Stimulated activated CD8-positive, alpha-beta memory T cell treated with anti-CD3 and anti-CD28 coated beads, Interleukin-15, amount 100 ng/mL, for 1 hour (primary cell): ENCODE data around the gene FYN.

Source experiments
- DNase-seq: peaks from one replicate; pipeline ENCODE4 v3.0.0-alpha.2; 2020; ENCODE audit warnings: low read depth

Gene FYN

DNA sequence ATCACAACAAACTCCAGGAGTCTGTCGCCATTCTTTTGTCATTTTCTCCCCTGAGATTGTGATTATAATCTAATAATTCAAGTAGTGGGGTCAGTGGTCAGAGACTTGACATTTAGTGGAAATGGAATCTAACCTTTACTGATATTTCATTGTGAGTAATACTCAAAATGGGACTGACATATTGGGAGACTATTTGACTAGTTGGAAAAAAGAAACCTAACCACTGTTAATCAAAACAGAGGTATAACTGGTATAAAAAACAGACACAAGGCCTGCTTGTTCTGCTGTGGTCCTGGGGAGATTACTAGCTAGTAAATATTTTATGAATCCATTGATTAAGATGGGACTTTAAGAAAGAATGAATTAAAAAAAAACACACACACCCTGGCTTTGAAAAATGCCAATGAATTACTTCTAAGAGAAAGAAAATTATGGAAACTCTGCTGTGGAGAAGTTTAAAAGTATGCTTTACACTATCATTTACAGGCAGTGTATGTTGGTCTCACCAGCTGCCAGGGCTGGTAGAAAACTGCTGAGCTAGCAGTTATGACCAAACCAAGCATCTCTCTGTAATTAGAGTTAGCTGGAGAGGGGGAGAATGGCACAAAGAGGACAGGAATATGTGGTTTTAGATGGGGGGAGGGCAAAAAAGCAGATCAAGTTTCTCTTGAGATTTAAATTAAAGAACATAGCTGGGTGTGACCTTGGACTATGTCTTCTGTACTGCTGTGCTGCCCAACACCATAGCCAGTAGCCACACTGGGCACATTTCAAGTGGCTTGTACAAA lies 103.7 kb downstream of the FYN start:
- DNase-seq = no peak

DNA sequence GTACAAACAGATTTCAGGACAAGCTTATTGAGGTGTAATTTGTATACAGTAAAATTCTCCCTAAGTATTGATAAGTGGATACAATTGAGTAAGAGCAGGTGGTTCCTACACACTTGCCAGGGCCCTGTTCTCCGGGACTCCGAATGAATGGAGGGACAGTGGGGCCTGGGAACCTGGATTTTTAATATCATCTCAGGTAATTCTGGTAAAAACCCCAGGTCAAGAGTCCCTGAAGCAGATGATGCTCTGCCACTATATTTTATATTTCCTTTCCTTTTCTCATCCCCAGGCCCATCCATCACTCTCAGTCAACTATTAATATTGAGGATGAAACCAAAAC lies 104.9 kb downstream of the FYN start:
- DNase-seq = no peak

DNA sequence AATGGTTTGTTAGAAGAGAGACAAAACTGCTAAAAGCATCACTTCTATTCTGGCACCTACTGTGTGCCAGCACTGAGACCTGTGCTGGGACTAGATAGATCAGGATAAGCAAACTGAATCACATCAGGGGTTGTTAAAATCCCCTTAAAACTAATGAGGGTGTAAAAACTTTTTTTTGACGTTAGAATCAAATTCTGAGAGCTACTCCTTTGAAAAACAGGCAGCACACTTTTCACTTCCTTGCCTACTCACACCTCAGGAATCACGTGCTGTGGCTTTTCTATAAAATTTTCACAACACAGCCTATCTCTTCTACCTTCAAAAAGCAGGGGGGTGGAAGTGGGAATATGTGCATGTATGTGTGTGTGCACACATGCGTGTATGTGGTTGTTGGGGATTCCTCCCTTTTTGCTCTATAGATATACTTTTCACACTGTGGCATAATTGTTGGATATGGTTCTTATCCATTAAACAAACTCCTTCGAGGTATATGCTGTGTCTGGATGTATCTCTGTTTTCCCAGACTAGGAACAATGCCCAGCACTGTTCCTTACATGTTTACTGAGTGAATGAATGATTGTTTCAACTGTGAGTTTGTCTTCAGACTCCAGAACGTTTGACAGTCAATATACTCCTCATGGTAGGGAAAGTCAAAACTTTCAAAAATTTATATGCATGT lies 105.4 kb downstream of the FYN start:
- DNase-seq = no peak

DNA sequence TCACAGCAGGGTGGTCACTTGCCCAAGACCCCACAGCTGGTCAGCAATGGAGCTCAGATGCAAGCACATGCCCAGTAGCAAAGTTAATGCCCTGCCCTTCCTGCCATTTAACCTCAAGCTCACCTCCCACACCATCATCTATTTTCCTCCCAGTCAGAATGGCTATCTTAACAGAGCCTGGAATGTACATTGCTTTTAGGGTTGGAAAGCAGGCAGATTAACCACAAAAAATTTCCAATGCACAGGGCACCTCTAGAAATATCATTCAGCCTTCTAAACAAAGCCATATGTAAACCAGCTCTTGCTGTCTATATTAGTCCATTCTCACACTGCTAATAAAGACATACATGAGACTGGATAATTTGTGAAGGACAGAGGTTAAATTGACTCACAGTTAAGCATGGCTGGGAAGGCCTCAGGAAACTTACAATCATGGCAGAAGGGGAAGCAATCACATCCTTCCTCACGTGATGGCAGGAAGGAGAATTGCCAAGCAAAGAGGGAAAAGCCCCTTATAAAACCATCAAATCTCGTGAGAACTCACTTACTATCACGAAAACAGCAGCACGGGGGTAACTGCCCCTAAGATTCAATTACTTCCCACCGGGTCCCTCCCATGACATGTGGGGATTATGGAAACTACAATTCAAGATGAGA lies 106.9 kb downstream of the FYN start:
- no peak for DNase-seq

DNA sequence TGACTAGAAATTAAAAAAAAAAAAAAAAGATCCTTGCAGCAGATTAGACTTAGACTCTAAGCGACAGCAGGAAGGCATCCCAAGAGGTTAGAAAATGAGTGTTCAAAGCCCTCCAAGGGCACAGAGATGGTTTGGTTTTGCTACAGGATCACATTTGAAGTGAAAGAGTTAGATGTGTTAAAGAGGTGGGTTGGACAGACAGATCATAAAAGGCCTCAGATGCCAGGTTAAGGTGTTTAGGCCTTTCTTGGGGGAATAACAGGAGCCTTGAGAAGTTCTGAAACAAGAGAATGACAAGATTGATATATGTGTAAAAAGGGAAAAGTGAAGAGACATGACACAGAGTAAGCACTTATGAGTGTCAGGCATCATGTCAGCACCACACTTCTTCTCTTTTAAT lies 107.5 kb downstream of the FYN start:
- no peak for DNase-seq

DNA sequence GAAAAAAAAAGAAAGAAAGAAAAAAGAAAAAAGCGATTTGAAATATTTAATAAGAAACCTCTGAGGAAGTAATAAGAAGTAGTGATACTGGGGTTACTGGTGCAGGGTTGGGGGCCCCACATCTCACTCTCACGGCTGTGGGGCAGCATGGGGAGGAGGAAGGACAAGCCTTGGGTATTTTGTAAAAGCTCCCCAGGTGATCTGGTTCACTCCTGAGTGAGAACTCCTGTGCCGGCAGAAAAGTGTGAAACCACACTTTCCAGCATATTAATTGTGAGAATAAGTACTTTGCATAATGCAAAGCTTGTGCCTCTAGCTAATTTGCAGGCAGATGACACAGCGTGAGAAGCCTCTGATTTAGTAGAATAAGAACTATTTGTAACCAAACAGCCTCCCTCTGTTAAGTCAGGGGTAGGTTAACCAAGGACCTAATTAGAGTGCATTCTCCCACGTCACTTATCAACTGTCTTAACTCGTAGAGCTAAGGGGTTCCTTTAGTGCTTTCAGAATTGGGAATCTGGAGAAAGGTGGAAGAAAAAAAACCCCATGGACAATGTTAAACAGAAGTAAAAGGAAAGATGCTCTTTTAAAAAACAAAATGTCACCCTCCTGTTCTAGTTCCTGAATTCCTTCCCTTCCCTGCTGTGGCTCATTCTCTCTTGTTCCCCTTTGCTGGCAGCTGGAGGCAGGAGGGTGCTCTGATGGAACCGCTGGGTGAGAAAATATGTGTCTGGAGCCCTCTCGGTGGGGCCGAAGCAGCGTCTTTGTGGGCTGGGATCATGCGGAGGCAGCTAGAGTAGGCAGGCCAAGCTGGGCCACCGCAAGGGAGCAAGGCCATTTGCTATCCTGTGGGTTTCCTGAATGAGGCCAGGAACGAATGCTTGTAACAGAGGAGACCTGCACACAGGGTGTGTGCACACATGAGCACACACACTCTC lies 108.7 kb downstream of the FYN start:
- no peak for DNase-seq

DNA sequence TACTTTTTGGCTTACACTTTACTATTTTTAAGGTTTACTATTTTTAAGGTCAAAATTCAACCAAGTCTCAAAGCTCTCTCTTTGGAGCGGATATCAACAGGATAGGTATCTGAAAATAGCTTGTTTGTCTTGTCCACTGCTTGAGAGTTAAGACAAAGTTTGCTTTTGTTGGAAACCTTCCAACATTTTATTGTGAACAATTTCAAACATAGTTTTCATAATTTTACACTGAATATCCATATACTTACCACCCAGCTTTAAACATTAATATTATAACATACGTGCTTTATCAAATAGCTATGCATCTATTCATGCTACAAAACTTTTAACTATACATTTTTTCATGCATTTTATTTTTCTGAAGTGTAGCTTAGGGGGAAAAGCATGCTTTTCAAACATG lies 109.9 kb downstream of the FYN start:
- DNase-seq = no peak

DNA sequence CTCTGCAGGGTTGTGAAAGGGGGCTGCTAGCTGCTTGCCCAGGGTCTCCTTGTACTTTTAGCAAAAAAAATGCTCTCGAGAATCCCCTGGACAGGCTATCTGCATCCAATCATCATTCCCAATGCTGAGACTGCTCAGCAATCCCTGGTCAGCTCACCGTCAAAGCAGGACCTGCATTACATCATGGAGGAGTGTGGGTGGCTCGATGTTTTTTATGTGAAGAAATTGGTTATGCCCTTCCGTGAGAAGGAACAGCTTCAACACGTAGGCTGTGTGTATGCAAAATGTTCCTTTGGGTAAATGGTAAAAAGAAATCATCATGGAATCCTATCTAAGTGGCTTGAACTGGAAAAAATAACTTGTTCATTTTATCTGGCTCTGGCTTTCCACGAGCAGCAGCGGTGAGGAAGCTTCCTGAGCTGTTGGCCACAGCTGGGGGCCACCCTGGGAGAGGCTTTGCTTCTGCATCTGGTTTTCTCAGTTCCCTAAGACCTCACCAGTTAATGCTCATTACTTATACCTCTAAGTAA lies 111.4 kb downstream of the FYN start:
- DNase-seq = no peak

DNA sequence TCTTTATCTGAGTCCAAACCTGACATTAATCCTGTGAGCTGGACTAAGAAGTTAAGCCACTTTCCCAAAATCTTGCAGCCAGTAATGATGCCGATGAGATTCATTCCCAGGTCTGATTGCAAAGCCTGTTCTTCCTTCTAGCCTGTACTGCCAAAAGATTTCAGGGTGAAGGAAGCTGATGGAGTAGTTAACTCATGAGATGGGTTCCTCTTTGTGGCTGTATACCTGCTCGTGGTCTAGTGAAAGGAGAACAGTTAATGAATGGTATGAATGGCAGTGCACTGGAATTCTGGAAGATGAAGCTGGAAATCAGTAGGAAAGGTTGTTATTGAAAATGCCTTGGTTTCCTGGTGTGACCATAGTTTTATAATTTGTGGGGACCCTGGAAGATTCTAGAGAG lies 112.0 kb downstream of the FYN start:
- no peak for DNase-seq

DNA sequence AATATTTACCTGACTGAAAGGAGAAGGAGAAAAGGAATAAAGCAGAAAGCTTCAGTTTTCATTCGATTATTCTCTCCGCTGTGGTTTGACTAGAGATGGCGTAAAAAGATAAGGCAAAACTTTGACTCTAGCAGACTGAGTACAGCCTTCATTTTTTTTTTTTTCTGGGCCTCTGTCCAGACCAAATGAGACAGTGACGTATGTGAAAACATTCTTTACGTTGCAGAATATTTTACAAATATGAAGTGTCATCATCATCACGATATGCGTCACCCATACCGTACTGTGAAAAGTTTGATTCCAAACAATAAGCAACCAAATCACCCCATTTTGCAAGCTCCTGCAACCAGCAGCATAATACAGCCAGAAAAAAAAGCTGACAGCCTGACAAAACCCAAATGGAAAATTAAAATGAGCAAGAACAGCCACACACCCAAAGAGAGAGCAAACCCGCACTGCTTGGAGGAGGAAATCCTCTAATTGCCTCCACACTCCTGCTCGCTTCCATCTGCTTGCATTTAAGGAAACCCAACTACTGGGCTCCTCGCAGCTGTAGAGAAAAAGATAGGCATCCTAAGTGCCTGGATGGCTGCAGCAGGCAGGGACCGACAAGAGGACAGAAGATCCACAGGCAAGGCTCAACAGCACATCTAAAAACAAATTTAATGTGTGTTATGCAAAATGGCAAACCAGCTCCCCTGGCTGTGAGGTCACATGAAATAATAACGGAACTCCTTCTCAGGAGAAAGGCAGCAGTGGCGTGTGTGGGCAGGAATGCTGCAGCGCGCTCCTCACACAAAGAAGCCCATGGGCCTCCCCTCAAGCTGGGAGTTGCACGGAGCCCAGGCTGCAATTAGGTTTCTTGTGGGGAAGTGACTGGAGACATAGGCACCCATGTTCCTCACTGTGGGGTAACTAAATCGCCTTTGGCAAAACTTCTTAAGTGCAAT lies 113.1 kb downstream of the FYN start:
- no peak for DNase-seq

DNA sequence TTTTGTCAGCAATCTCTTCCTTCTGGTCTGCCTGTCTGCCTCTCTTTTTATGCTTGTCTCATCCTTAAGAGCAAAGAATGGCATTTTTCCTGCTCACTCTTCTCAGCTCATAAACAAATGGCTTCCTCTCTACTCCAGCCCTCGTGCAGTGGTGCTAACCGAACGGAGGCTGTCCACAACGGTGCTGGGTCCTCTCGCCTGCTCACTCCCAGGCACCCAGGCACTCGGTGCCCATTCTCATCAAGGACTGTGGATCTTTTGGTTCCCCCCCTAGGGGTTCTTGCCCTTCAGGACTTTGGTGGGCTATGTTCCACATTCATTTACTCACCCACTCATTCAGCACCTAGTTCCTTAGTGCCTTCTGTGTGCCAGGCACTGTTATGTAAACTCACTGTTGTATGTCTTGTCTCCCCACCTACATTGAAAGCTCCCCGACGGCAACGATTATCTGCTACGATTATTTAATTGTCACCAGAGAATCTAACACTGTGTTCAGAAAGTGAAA lies 113.9 kb downstream of the FYN start:
- DNase-seq = no peak

DNA sequence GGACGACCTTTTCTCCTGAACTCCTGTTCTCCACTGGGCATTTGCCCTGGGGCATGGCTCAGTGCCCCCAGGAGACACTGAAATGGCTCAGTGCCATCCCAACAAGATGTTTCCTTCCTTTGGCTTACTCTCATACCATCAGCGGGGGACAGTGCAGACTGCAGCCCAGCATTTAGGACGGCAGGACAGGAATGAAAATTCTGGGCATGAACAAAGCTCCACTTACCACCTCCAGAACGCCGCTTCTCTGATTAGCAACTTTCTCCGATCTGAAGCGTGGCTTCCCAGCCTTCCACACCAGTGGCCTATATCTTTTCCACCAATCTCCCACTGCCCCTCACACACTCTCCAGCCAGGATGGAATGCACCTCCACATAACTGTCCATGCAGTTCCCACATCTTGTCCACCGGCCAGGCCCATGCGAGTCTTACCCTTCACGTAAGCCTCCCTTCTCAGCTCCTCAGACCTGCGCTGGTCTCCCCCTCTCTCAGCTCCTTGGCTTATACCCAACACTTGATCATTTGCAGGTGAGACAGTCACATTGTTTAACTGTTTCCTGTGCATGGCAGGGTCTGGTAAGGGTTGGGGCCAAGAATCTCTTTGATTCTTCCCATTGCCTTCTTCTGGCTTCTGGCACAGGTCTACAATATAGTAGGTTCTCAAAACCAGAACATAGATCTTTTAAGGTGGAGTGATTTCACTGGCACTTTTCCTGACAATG lies 114.5 kb downstream of the FYN start:
- DNase-seq = no peak

DNA sequence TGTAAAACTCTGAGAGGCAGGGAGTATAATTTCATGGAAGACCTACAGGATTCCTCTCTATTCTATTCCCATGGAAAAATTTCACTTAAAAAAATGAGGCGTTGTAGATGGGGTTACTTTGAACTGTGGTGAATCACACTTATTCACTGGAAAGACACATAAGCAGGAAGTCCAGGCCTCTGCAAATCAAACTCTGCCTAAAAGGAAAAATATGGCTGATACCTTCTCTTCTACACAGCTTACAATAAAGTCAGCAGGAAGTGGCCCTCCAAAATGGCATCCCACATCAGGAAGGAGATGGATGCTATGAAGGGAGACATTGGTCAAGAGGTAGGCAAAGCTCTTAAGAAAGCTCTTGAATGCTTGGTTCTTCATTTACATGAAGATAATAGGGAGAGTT lies 115.9 kb downstream of the FYN start:
- no peak for DNase-seq

DNA sequence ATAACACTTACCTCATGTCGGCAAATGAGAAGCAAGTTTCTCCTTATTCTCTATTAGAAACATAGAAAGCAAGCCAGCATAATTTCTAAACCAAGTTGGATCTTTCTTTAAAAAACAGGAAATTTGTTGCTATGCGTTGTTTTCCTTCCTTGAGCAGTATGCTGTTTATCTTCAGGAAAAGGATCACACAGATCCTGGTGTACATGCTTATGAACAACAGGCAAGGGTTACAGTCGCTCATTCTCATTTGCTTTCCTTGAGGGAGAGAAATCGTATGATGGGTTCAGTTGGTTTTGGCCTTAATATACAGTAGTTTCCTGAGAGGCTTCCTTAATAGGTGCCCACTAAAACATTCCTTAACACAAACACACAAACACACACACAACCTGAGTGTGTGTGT lies 118.8 kb downstream of the FYN start:
- DNase-seq = no peak

DNA sequence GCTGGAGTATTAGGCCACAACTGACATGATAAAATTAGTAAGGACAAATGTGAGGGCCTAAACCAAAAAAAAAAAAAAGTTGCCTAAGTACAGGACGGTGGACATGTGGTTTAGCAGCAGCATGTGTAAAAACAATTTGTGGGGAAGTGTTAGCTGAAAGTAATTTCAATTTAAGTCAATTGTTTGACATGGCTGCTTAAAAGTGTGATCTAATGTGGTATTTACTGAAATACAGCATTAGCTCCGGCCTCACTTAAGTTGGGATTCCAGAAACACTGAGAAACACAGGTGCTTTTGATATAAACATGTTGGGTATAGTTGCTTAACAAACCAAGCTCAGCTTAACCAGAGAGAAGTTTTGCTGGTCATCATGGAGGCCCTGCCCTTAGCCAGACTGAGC lies 119.7 kb downstream of the FYN start:
- no peak for DNase-seq

DNA sequence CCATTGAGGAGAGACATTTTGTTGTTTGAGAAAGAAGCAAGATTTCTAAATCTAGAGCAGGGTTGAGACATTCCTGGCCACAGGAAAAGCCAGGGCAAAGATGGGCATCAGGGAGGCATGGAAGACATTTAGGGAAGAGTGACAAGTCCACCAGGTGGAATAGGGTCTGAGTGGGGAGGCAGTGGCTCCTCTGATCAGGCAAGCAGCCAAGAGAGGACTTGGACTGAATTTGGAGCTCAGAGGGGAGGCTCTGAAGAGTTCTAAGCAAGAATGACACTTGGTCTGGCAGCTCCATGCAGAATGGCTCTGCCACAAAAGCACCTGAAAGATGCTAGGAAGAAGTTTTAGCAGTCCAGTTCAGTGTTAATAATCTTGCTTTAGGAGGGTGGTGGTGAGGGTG lies 120.8 kb downstream of the FYN start:
- DNase-seq = no peak

DNA sequence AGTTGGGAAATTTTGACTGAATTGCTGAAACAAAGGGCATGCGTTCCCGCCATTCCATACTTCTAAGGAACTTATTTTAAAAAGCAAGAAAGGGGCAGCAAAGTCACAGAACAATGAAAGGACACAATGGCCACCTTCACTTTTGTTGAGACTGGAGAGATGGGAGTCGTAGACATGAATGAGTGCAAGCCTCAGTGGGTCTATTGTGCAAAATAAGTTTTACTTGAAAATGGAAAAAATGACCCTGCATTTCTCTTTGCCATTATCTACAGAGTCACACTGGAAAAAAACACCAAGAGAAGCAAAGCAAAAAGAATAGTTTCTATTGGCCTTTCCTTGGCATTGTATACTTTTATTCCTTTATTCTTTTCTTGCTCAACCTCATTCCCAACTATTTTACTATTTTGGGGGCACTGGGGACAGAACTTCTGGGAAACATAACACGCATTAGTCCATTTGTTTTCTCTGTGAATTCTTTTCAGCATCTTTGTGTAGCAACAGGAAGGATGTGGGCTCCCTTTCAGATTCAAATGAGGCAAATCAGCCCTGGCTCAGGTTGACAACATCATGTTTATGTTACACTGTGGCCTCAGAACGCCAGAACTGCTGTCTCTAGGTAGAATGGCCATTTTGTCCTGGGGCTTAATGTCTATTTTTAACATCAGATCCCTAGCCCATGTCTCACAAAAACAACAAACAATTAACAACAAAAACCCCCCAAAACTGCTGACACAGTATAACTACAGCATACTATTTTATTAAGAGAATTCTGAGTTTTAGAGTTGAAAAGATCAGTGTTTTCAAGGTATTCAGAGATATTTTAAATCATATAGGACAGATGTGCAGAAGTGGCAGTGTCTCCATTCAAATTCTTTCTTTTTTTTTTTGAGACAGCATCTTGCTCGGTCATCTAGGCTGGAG lies 122.2 kb downstream of the FYN start:
- no peak for DNase-seq

DNA sequence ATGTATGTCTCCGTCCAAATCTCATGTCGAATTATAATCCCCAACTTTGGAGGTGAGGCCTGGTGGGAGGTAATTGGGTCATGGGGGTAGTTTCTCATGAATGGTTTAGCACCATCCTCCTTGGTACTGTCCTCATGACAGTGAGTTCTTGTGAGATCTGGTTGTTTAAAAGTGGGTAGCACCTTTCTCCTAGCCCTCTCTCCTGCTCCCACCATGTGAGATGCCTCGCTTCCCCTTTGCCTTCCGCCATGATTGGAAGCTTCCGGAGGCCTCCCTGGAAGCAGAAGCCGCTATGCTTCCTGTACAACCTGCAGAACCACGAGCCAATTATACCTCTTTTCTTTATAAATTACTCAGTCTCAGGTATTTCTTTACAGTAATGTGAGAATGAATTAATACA lies 123.1 kb downstream of the FYN start:
- no peak for DNase-seq

DNA sequence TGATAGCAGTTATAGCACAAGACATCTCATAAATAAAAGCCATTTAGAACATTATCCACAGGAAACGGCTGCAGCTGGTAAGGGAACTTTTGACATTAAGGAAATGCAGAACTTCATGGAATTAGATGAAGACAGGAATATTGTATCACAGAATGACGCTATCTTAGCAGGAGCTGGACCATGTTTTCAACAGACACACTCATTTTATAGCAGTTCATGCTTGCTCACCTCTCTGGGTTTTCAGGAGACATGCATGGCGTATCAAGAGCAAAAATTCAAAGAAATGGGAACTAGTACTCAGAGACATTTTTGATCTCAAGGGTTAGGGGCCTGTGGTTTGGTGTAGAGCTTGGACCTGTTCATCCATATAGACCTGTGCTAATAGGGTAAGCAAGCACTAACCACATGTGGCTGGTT lies 125.0 kb downstream of the FYN start:
- DNase-seq = no peak
